Heart right ventricle (tissue), 16 donors: ENCODE measurements around the gene NEK6. TPM values are rescaled to one million over a fixed set of nuclear protein-coding genes. Genes with fewer than 3 reads are reported as not detected.
A peak's percentile ranks its signal among the peaks of the same experiment; 100 is the strongest.

Experiments
- ATAC-seq, 8 donors: fragments of 200-7000 bp; cut with Tn5 transposase; one replicate each; pipeline ENCODE4 v1.9.1; 2020; ENCODE audit warnings: mild to moderate bottlenecking in 8 of 8, moderate library complexity in 8 of 8, moderate number of reproducible peaks in 1 of 8
- DNase-seq, 2 donors: peaks; one replicate each; pipeline ENCODE4 v3.0.0-alpha.2; 2020
- H3K27ac ChIP-seq, 10 donors: fragments of 200-600 bp; sonication (generic) in 2 of 10; one replicate each; pipeline versions ENCODE4 v1.5.0 to v1.8.0; 2020 to 2022; ENCODE audit warnings: mild to moderate bottlenecking in 3 of 10
- H3K27me3 ChIP-seq, 7 donors: fragments of 200-600 bp; one replicate each; pipeline ENCODE4 v1.8.0; 2021 to 2022; ENCODE audit warnings: mild to moderate bottlenecking in 2 of 7
- H3K36me3 ChIP-seq, 9 donors: fragments of 200-600 bp; sonication (generic) in 1 of 9; one replicate each; pipeline versions ENCODE4 v1.5.0 to v1.8.0; 2020 to 2022; ENCODE audit warnings: mild to moderate bottlenecking in 2 of 9
- H3K4me1 ChIP-seq, 9 donors: fragments of 200-600 bp; sonication (generic) in 1 of 9; one replicate each; pipeline versions ENCODE4 v1.5.0 to v1.8.0; 2020 to 2022; ENCODE audit warnings: mild to moderate bottlenecking in 4 of 9
- H3K4me3 ChIP-seq, 10 donors: fragments of 200-600 bp; sonication (generic) in 2 of 10; one replicate each; pipeline versions ENCODE4 v1.5.0 to v1.8.0; 2020 to 2022; ENCODE audit warnings: mild to moderate bottlenecking in 7 of 10, moderate library complexity in 2 of 10
- H3K9me3 ChIP-seq, 11 donors: fragments of 200-600 bp in 10 of 11; sonication (generic) in 2 of 11; one replicate each; pipeline versions ENCODE4 v1.5.0 to v1.8.0; 2013 to 2022; ENCODE audit warnings: mild to moderate bottlenecking in 2 of 11, control low read depth in 1 of 11, moderate library complexity in 1 of 11
- CTCF ChIP-seq, 9 donors: fragments of 200-600 bp; sonication (generic) in 2 of 9; IDR thresholded peaks; one replicate each; pipeline versions ENCODE4 v1.5.0 to v1.8.0; 2021 to 2022; ENCODE audit warnings: antibody characterized with exemption in 9 of 9, mild to moderate bottlenecking in 5 of 9, moderate library complexity in 1 of 9
- WGBS, 2 donors: extraction: QIAGEN DNeasy Blood & Tissue Kit; methylation state at CpG; one replicate each; pipeline ENCODE4 v1.1.7; 2013; ENCODE audit warnings: inconsistent platforms in 1 of 2; 5-methylcytosine and 5-hydroxymethylcytosine counted together
- intact Hi-C, 10 donors: fragments of 100-400 bp; cut with DNase I; formaldehyde crosslinking; loops; one replicate each; pipeline versions ENCODE4 v1.11.1 to v1.14.2; 2022
- polyA plus RNA-seq, 2 donors: library from polyadenylated mRNA; stranded (reverse); fragments of 200-250 nt; gene quantifications; one replicate each; pipeline ENCODE4 v1.2.3, GENCODE V29; 2013
- total RNA-seq, 10 donors: library from RNA; stranded (reverse); fragmentation: NEBNext Ultra II Directional in 3 of 10; extraction: Animal tissue kit (Norgen Biotek cat#: 25700) in 3 of 10; gene quantifications; one replicate each; pipeline versions ENCODE4 v1.2.1 to v1.2.4, GENCODE V29; 2021 to 2023
- donor health status: Arrhythmogenic right ventricular cardiomyopathy.
- donor health status: ischemic (EF 13 %, LVEDD 7.1; RV severe dilation, severe dysfunction).
- donor health status: healthy with polysubstance abuse.
- donor health status: DM: no; HTN: yes; CAD: no.
- donor health status: DM: no; HTN: no; CAD: no.
- donor health status: ischemic (EF 25% LVEDD 6.9; RV normal size, moderate dysfunction).
- donor health status: ischemic (EF 25% LVEDD 5.7; RV mildly dilated, moderate dysfunction).
- donor health status: healthy.
- donor health status: DM: yes; HTN: yes; CAD: no.
- donor health status: Ischemic cardiomyopathy.
- donor health status: ischemic (EF 35%, LVEDD 5.7; RV mildly dilated, moderate dysfunction).
- donor health status: nonischemic (EF 11% LVEDD 7.7; RV severe dilation, severe dysfunction).
- donor health status: DM: yes; HTN: yes; CAD: no.
- donor health status: PGD.
- donor health status: ischemic (EF 29% LVEDD 5.4; RV normal size, mild dysfunction).
- donor health status: nonischemic (EF 23%, LVEDD 6.1; RV moderate dilation, normal function).

Gene NEK6
- total and polyA plus RNA-seq, 12 donors, result 1.9 to 22.4 (median 7.5) TPM

- DNase-seq, result no peak
- 91 to 92% methylated on average over 7 of the region's 7 CpGs for WGBS, 2 donors
- no peak for ATAC-seq
- Histone ChIP-seq H3K27ac (no peak overlapping the region), H3K9me3 (peaks cover 0 to 15% (median 8%) of the 10 kb centered on the region in 11 donors), H3K4me1 (no peaks in the 10 kb centered on the region), H3K36me3 (peaks cover 0 to 95% (median 7%) of the 10 kb centered on the region in 9 donors), H3K27me3 (no peaks in the 10 kb centered on the region), H3K4me3 (no peak overlapping the region)
- intact Hi-C loops, result no loop called here
- no peak for TF ChIP-seq CTCF (IDR thresholded peaks at IDR 0.05)
Observed at GRCh38 chr9:124333203-124333579, 75.4 kb downstream of the NEK6 start.

- TF ChIP-seq CTCF (IDR thresholded peaks at IDR 0.05), result no peak
- Histone ChIP-seq H3K4me1 (no peaks in the 10 kb centered on the region), H3K27ac (no peak overlapping the region), H3K9me3 (peaks cover 0 to 16% (median 8%) of the 10 kb centered on the region in 11 donors), H3K4me3 (no peak overlapping the region), H3K27me3 (no peaks in the 10 kb centered on the region), H3K36me3 (peaks cover 0 to 92% (median 7%) of the 10 kb centered on the region in 9 donors)
- ATAC-seq, result peak in 1 of 8 donors; percentile 52
- WGBS, 2 donors, result 89 to 91% methylated on average over 15 of the region's 15 CpGs
- intact Hi-C loops, result no loop called here
- no peak for DNase-seq
Observed at GRCh38 chr9:124334568-124335319, 77.0 kb downstream of the NEK6 start.

GRCh38 chr9:124335320-124335707, 77.6 kb downstream of the NEK6 start:
- H3K27ac ChIP-seq, result no peak overlapping the region
- DNase-seq, result no peak
- no peaks in the 10 kb centered on the region for H3K27me3 ChIP-seq
- H3K36me3 ChIP-seq, result peaks cover 0 to 92% (median 7%) of the 10 kb centered on the region in 9 donors
- no peak for ATAC-seq
- intact Hi-C loops, result no loop called here
- H3K9me3 ChIP-seq, result peaks cover 0 to 16% (median 8%) of the 10 kb centered on the region in 11 donors
- no peak overlapping the region for H3K4me3 ChIP-seq
- no peak for TF ChIP-seq CTCF (IDR thresholded peaks at IDR 0.05)
- no peaks in the 10 kb centered on the region for H3K4me1 ChIP-seq
- WGBS, 2 donors, result 88% methylated on average over 14 of the region's 14 CpGs

GRCh38 chr9:124337562-124337961, 79.8 kb downstream of the NEK6 start:
- no peak for TF ChIP-seq CTCF (IDR thresholded peaks at IDR 0.05)
- Histone ChIP-seq H3K4me1 (peaks cover 0 to 6% (median 3%) of the 10 kb centered on the region in 9 donors), H3K9me3 (peaks cover 0 to 16% (median 8%) of the 10 kb centered on the region in 11 donors), H3K4me3 (no peak overlapping the region), H3K27me3 (no peaks in the 10 kb centered on the region), H3K36me3 (peaks cover 0 to 94% (median 7%) of the 10 kb centered on the region in 9 donors), H3K27ac (no peak overlapping the region)
- no peak for ATAC-seq
- WGBS, 2 donors, result 97 to 98% methylated on average over 5 of the region's 5 CpGs
- no peak for DNase-seq
- intact Hi-C loops, result no loop called here
